ENCODE results near the gene RBFOX2. TPM values are rescaled to one million over a fixed set of nuclear protein-coding genes. Genes with fewer than 3 reads are reported as not detected.
"Not testable (repeated sequence)": the region's sequence is repeated elsewhere in the genome, so short reads cannot be mapped to it uniquely, and the experiment has no call there.

The RBFOX2 gene
- polyA plus RNA-seq, 3 donors: 15.2 to 53.4 (median 28.9) TPM

GRCh38 chr22:36048911-36049677 is 20.5 kb upstream of the RBFOX2 start:
- H3K27ac ChIP-seq (ENCODE audit: low read depth, low read length): no peak overlapping the region
- WGBS, 3 donors: 80 to 88% (median 88%) methylated on average over 11 of the region's 11 CpGs

GRCh38 chr22:36044517-36044916 is 15.9 kb upstream of the RBFOX2 start:
- H3K27ac ChIP-seq (ENCODE audit: low read depth, low read length): not testable (repeated sequence)
- 85 to 96% (median 93%) methylated on average over 3 of the region's 3 CpGs for WGBS, 3 donors

GRCh38 chr22:36042240-36042639 is 13.6 kb upstream of the RBFOX2 start:
- 90 to 94% (median 92%) methylated on average over 5 of the region's 5 CpGs for WGBS, 3 donors
- H3K27ac ChIP-seq (ENCODE audit: low read depth, low read length): no peak overlapping the region

GRCh38 chr22:36039125-36039524 is 10.5 kb upstream of the RBFOX2 start:
- no peak overlapping the region for H3K27ac ChIP-seq (ENCODE audit: low read depth, low read length)
- 93 to 96% (median 95%) methylated on average over 3 of the region's 3 CpGs for WGBS, 3 donors

- WGBS, 3 donors: 85 to 93% (median 92%) methylated on average over 10 of the region's 10 CpGs
- H3K27ac ChIP-seq (ENCODE audit: low read depth, low read length): no peak overlapping the region
Observed at GRCh38 chr22:36037102-36037758, 8.6 kb upstream of the RBFOX2 start.

- H3K27ac ChIP-seq (ENCODE audit: low read depth, low read length): no peak overlapping the region
- WGBS, 3 donors: 24 to 47% (median 34%) methylated on average over 6 of the region's 6 CpGs
Observed at GRCh38 chr22:36036167-36036624, 7.6 kb upstream of the RBFOX2 start.

GRCh38 chr22:36032611-36033010 is 4.0 kb upstream of the RBFOX2 start:
- no peak overlapping the region for H3K27ac ChIP-seq (ENCODE audit: low read depth, low read length)
- WGBS, 3 donors: 93 to 95% (median 95%) methylated on average over 6 of the region's 6 CpGs

GRCh38 chr22:36029406-36029755 is 757 bp upstream of the RBFOX2 start:
- WGBS, 3 donors: 39 to 54% (median 44%) methylated on average over 7 of the region's 7 CpGs
- H3K27ac ChIP-seq (ENCODE audit: low read depth, low read length): no peak overlapping the region

GRCh38 chr22:36027935-36028645 is 534 bp downstream of the RBFOX2 start:
- 0 to 1% (median 1%) methylated on average over 38 to 87 of the region's 87 CpGs for WGBS, 3 donors

GRCh38 chr22:36027579-36027934 is 1.1 kb downstream of the RBFOX2 start:
- no peak overlapping the region for H3K27ac ChIP-seq (ENCODE audit: low read depth, low read length)
- WGBS, 3 donors: 0 to 3% (median 1%) methylated on average over 7 of the region's 7 CpGs

More at GRCh38 chr22:36027935-36028645, 534 bp downstream of the RBFOX2 start:
- H3K27ac ChIP-seq (ENCODE audit: low read depth, low read length): peak overlapping the region; percentile 65

GRCh38 chr22:36026741-36027140 is 1.9 kb downstream of the RBFOX2 start:
- no peak overlapping the region for H3K27ac ChIP-seq (ENCODE audit: low read depth, low read length)

- no peak overlapping the region for H3K27ac ChIP-seq (ENCODE audit: low read depth, low read length)
Observed at GRCh38 chr22:36022697-36023096, 5.9 kb downstream of the RBFOX2 start.

GRCh38 chr22:36022162-36022561 is 6.5 kb downstream of the RBFOX2 start:
- H3K27ac ChIP-seq (ENCODE audit: low read depth, low read length): no peak overlapping the region
- WGBS, 3 donors: 9 to 21% (median 15%) methylated on average over 1 of the region's 1 CpG

GRCh38 chr22:36021606-36022153 is 6.9 kb downstream of the RBFOX2 start:
- no peak overlapping the region for H3K27ac ChIP-seq (ENCODE audit: low read depth, low read length)
- 50 to 74% (median 73%) methylated on average over 2 of the region's 2 CpGs for WGBS, 3 donors

GRCh38 chr22:36020865-36021264 is 7.8 kb downstream of the RBFOX2 start:
- WGBS, 3 donors: 87 to 96% (median 93%) methylated on average over 3 of the region's 3 CpGs
- not testable (repeated sequence) for H3K27ac ChIP-seq (ENCODE audit: low read depth, low read length)

GRCh38 chr22:36017651-36018091 is 11.0 kb downstream of the RBFOX2 start:
- WGBS, 3 donors: 44 to 51% (median 47%) methylated on average over 3 of the region's 3 CpGs
- no peak overlapping the region for H3K27ac ChIP-seq (ENCODE audit: low read depth, low read length)

- 43 to 49% (median 46%) methylated on average over 2 of the region's 2 CpGs for WGBS, 3 donors
- no peak overlapping the region for H3K27ac ChIP-seq (ENCODE audit: low read depth, low read length)
Observed at GRCh38 chr22:36016684-36017083, 11.9 kb downstream of the RBFOX2 start.

GRCh38 chr22:36015811-36016529 is 12.7 kb downstream of the RBFOX2 start:
- WGBS, 3 donors: 41 to 49% (median 44%) methylated on average over 2 of the region's 2 CpGs
- no peak overlapping the region for H3K27ac ChIP-seq (ENCODE audit: low read depth, low read length)
